Neural cell (in vitro differentiated cells): ENCODE measurements around the gene MEX3D. TPM values are rescaled to one million over a fixed set of nuclear protein-coding genes. Genes with fewer than 3 reads are reported as not detected.

Experiments used
- H2AFZ ChIP-seq: fragments of 200-600, 300-800 bp; sonication (generic), shearing (Covaris generic); 2 replicates; pipeline ENCODE4 v1.6.0; 2014; ENCODE audit warnings: low read depth, mild to moderate bottlenecking, antibody characterized with exemption, low read length, moderate library complexity
- H3F3A ChIP-seq: fragments of 200-600 bp; shearing (Covaris generic); 2 replicates; pipeline ENCODE4 v1.6.1; 2016; ENCODE audit warnings: mild to moderate bottlenecking, moderate library complexity, mixed read lengths, antibody characterized with exemption, low read length; ENCODE audit not compliant: insufficient read depth, poor library complexity, severe bottlenecking
- H3K27ac ChIP-seq: fragments of 200-600, 300-800 bp; sonication (generic), shearing (Covaris generic); 2 replicates; pipeline ENCODE4 v1.5.1; 2014; ENCODE audit warnings: mild to moderate bottlenecking, low read length, moderate library complexity
- H3K27me3 ChIP-seq: fragments of 300-800, 200-600 bp; sonication (generic), shearing (Covaris generic); 2 replicates; pipeline ENCODE4 v1.6.0; 2014; ENCODE audit warnings: mild to moderate bottlenecking, low read depth, low read length, moderate library complexity; ENCODE audit not compliant: insufficient read depth
- H3K36me3 ChIP-seq: fragments of 300-800, 200-600 bp; sonication (generic), shearing (Covaris generic); 2 replicates; pipeline ENCODE4 v1.5.1; 2014; ENCODE audit warnings: mild to moderate bottlenecking, antibody characterized with exemption, low read length, moderate library complexity; ENCODE audit not compliant: insufficient read depth
- H3K4me2 ChIP-seq: fragments of 300-800, 200-600 bp; sonication (generic), shearing (Covaris generic); 2 replicates; pipeline ENCODE4 v1.6.0; 2014; ENCODE audit warnings: mild to moderate bottlenecking, low read length
- H3K4me3 ChIP-seq: fragments of 300-800, 200-600 bp; sonication (generic), shearing (Covaris generic); 2 replicates; pipeline ENCODE4 v1.5.1; 2014; ENCODE audit warnings: mild to moderate bottlenecking, low read length, moderate library complexity
- H3K79me2 ChIP-seq: fragments of 200-600 bp; shearing (Covaris generic); replicated peaks from 2 replicates; pipeline ENCODE4 v1.6.0; 2014; ENCODE audit warnings: mild to moderate bottlenecking, low read length, moderate library complexity; ENCODE audit not compliant: insufficient read depth
- H3K9ac ChIP-seq: fragments of 300-800, 200-600 bp; sonication (generic), shearing (Covaris generic); 2 replicates; pipeline ENCODE4 v1.6.1; 2016; ENCODE audit warnings: mild to moderate bottlenecking, low read length, mixed read lengths
- H3K9me2 ChIP-seq: fragments of 200-600 bp; shearing (Covaris generic); 2 replicates; pipeline ENCODE4 v1.6.1; 2016; ENCODE audit warnings: mild to moderate bottlenecking, low read length, mixed read lengths; ENCODE audit not compliant: insufficient read depth
- H3K9me3 ChIP-seq: fragments of 200-600, 300-800 bp; sonication (generic), shearing (Covaris generic); 2 replicates; pipeline ENCODE4 v1.6.1; 2016; ENCODE audit warnings: mild to moderate bottlenecking, mixed run types, low read length, moderate library complexity, mixed read lengths
- H4K20me1 ChIP-seq: fragments of 200-600 bp; shearing (Covaris generic); 2 replicates; pipeline ENCODE4 v1.6.1; 2016; ENCODE audit warnings: mild to moderate bottlenecking, mixed run types; ENCODE audit not compliant: insufficient read depth
- CTCF ChIP-seq: fragments of 450-650 bp; IDR thresholded peaks from 2 replicates; pipeline ENCODE4 v1.5.1; 2014; ENCODE audit warnings: antibody characterized with exemption, mild to moderate bottlenecking, moderate library complexity; ENCODE audit not compliant: poor library complexity, severe bottlenecking
- EP300 ChIP-seq: fragments of 450-650 bp; conservative IDR thresholded peaks from 2 replicates; pipeline ENCODE4 v1.6.1; 2014; ENCODE audit warnings: antibody characterized with exemption, mild to moderate bottlenecking, moderate library complexity; ENCODE audit not compliant: poor library complexity, severe bottlenecking
- EZH2 ChIP-seq: fragments of 200-600, 300-800 bp; shearing (Covaris generic), sonication (generic); IDR thresholded peaks from 2 replicates; pipeline ENCODE4 v1.6.1; 2014; ENCODE audit warnings: antibody characterized with exemption, low read length, borderline replicate concordance, mild to moderate bottlenecking; ENCODE audit not compliant: insufficient read depth, poor library complexity, severe bottlenecking
- MXI1 ChIP-seq: fragments of 450-650 bp; conservative IDR thresholded peaks from 2 replicates; pipeline ENCODE4 v1.6.1; 2014; ENCODE audit warnings: antibody characterized with exemption, mild to moderate bottlenecking; ENCODE audit not compliant: poor library complexity, severe bottlenecking
- POLR2AphosphoS5 ChIP-seq: IDR thresholded peaks from 2 replicates; pipeline ENCODE4 v1.6.1; 2012
- RAD21 ChIP-seq: fragments of 450-650 bp; conservative IDR thresholded peaks from 2 replicates; pipeline ENCODE4 v1.6.1; 2014; ENCODE audit warnings: antibody characterized with exemption, mild to moderate bottlenecking, moderate library complexity
- REST ChIP-seq: IDR thresholded peaks from 2 replicates; pipeline ENCODE4 v1.6.1; 2012; ENCODE audit warnings: borderline replicate concordance
- SMC3 ChIP-seq: fragments of 450-650 bp; conservative IDR thresholded peaks from 2 replicates; pipeline ENCODE4 v1.6.1; 2014; ENCODE audit warnings: antibody characterized with exemption, mild to moderate bottlenecking, moderate library complexity; ENCODE audit not compliant: poor library complexity
- TAF1 ChIP-seq: IDR thresholded peaks from 2 replicates; pipeline ENCODE4 v1.6.1; 2012; ENCODE audit warnings: low read depth
- polyA plus RNA-seq: library from polyadenylated mRNA; depleted of rRNA; stranded (reverse); fragments of >200 nt; gene quantifications from 2 replicates; pipeline ENCODE4 v1.2.3, GENCODE V29; 2014

MEX3D gene
- polyA plus RNA-seq, 1 donor from 2014 or later: 20.8 TPM

GRCh38 chr19:1529430-1529816 lies 38.7 kb downstream of the MEX3D start:
- TF ChIP-seq REST (no peak), RAD21 (no peak), TAF1 (no peak), EZH2 (no peak), CTCF (no peak), EP300 (no peak), MXI1 (no peak), SMC3 (no peak), POLR2AphosphoS5 (no peak)
- H3K27ac ChIP-seq: no peak overlapping the region
- H3F3A ChIP-seq: no peaks in the 10 kb centered on the region
- H3K27me3 ChIP-seq: peaks cover 9% of the 10 kb centered on the region
- no peak overlapping the region for H3K9ac ChIP-seq
- H3K79me2 ChIP-seq: no peaks in the 10 kb centered on the region
- no peak overlapping the region for H3K4me3 ChIP-seq
- H3K4me2 ChIP-seq: no peak overlapping the region
- no peaks in the 10 kb centered on the region for H3K36me3 ChIP-seq
- no peaks in the 10 kb centered on the region for H3K9me3 ChIP-seq
- no peak overlapping the region for H2AFZ ChIP-seq
- H3K9me2 ChIP-seq: no peaks in the 10 kb centered on the region
- no peaks in the 10 kb centered on the region for H4K20me1 ChIP-seq

- H3K27me3 ChIP-seq: peaks cover 12% of the 10 kb centered on the region
- H3K79me2 ChIP-seq: no peaks in the 10 kb centered on the region
These were observed 39.3 kb downstream of the MEX3D start for GRCh38 chr19:1528596-1529429.

More at GRCh38 chr19:1528596-1529429, 39.3 kb downstream of the MEX3D start:
- Histone ChIP-seq H4K20me1 (no peaks in the 10 kb centered on the region), H3K9me2 (no peaks in the 10 kb centered on the region), H3K36me3 (no peaks in the 10 kb centered on the region), H3F3A (no peaks in the 10 kb centered on the region), H3K27ac (no peak overlapping the region), H3K9ac (no peak overlapping the region), H2AFZ (no peak overlapping the region), H3K4me3 (no peak overlapping the region), H3K9me3 (no peaks in the 10 kb centered on the region), H3K4me2 (no peak overlapping the region)
- no peak for TF ChIP-seq POLR2AphosphoS5
- no peak for TF ChIP-seq CTCF
- no peak for TF ChIP-seq MXI1
- no peak for TF ChIP-seq REST
- no peak for TF ChIP-seq RAD21
- no peak for TF ChIP-seq EP300
- no peak for TF ChIP-seq SMC3
- no peak for TF ChIP-seq EZH2
- no peak for TF ChIP-seq TAF1
